OCI-LY1 (cell line): ENCODE results near the gene ACAN.
A peak's percentile ranks its signal among the peaks of the same experiment; 100 is the strongest.

ENCODE experiments used
- H2AFZ ChIP-seq: fragments of 200-600 bp; sonication (generic), shearing (Covaris generic); 2 replicates; pipeline ENCODE4 v1.6.0; 2014; ENCODE audit warnings: antibody characterized with exemption, mild to moderate bottlenecking, low read length
- H3F3A ChIP-seq: fragments of 200-600 bp; sonication (generic), shearing (Covaris generic); 2 replicates; pipeline ENCODE4 v1.6.0; 2014; ENCODE audit warnings: mild to moderate bottlenecking, antibody characterized with exemption, low read length, moderate library complexity; ENCODE audit not compliant: insufficient read depth
- H3K27ac ChIP-seq: fragments of 200-600 bp; sonication (generic); 2 replicates; pipeline ENCODE4 v1.5.1; 2014; ENCODE audit warnings: low read length, mixed run types, mild to moderate bottlenecking, low read depth; ENCODE audit not compliant: poor library complexity, severe bottlenecking
- H3K27me3 ChIP-seq: fragments of 200-600 bp; sonication (generic); 2 replicates; pipeline ENCODE4 v1.6.0; 2014; ENCODE audit warnings: antibody characterized with exemption, mild to moderate bottlenecking, low read length, moderate library complexity; ENCODE audit not compliant: insufficient read depth
- H3K36me3 ChIP-seq: fragments of 200-600 bp; sonication (generic); 2 replicates; pipeline ENCODE4 v1.6.1; 2014; ENCODE audit warnings: mild to moderate bottlenecking, antibody characterized with exemption, low read length, moderate library complexity, mixed read lengths; ENCODE audit not compliant: insufficient read depth
- H3K4me1 ChIP-seq: fragments of 200-600 bp; sonication (generic); 2 replicates; pipeline ENCODE4 v1.5.1; 2014; ENCODE audit warnings: mild to moderate bottlenecking, low read length, moderate library complexity; ENCODE audit not compliant: insufficient read depth, severe bottlenecking
- H3K4me2 ChIP-seq: fragments of 200-600 bp; sonication (generic), shearing (Covaris generic); 2 replicates; pipeline ENCODE4 v1.6.1; 2014; ENCODE audit warnings: low read length
- H3K4me3 ChIP-seq: fragments of 200-600 bp; sonication (generic); 2 replicates; pipeline ENCODE4 v1.5.1; 2014; ENCODE audit warnings: low read length, low read depth, mild to moderate bottlenecking, mixed read lengths; ENCODE audit not compliant: poor library complexity, severe bottlenecking
- H3K79me2 ChIP-seq: fragments of 200-600 bp; shearing (Covaris generic); 2 replicates; pipeline ENCODE4 v1.6.1; 2016; ENCODE audit warnings: mixed run types, low read length, mixed read lengths; ENCODE audit not compliant: insufficient read depth
- H3K9ac ChIP-seq: fragments of 200-600 bp; sonication (generic), shearing (Covaris generic); 2 replicates; pipeline ENCODE4 v1.6.1; 2014; ENCODE audit warnings: mild to moderate bottlenecking, low read length, mixed read lengths
- H3K9me2 ChIP-seq: fragments of 200-600 bp; sonication (generic), shearing (Covaris generic); 2 replicates; pipeline ENCODE4 v1.6.1; 2014; ENCODE audit warnings: low read depth, mild to moderate bottlenecking, low read length, mixed read lengths
- H3K9me3 ChIP-seq: fragments of 200-600 bp; shearing (Covaris generic); 2 replicates; pipeline ENCODE4 v1.6.1; 2014; ENCODE audit warnings: low read length, mixed read lengths
- H4K20me1 ChIP-seq: fragments of 200-600 bp; sonication (generic), shearing (Covaris generic); 2 replicates; pipeline ENCODE4 v1.6.0; 2016; ENCODE audit warnings: mild to moderate bottlenecking, low read length; ENCODE audit not compliant: insufficient read depth
- CTCF ChIP-seq: fragments of 200-600 bp; sonication (generic), shearing (Covaris generic); IDR thresholded peaks from 2 replicates; pipeline ENCODE4 v1.5.1; 2017; ENCODE audit warnings: mild to moderate bottlenecking, antibody characterized with exemption, low read length, moderate library complexity, mixed read lengths
- EZH2 ChIP-seq: fragments of 200-600 bp; sonication (generic), shearing (Covaris generic); IDR thresholded peaks from 2 replicates; pipeline ENCODE4 v1.8.0; 2017; ENCODE audit warnings: borderline replicate concordance, mixed run types, mild to moderate bottlenecking, antibody characterized with exemption, low read length, moderate library complexity, mixed read lengths

ACAN gene

GRCh38 chr15:88803920-88804247 lies 648 bp downstream of the ACAN start:
- no peaks in the 10 kb centered on the region; the same call in 1 of the 2 replicates for H3K27me3 ChIP-seq
- H3F3A ChIP-seq = no peaks in the 10 kb centered on the region
- H3K9me3 ChIP-seq = no peaks in the 10 kb centered on the region
- H3K27ac ChIP-seq = no peak overlapping the region
- no peaks in the 10 kb centered on the region for H4K20me1 ChIP-seq
- H3K9ac ChIP-seq = no peak overlapping the region
- H3K4me1 ChIP-seq = no peaks in the 10 kb centered on the region
- H3K4me2 ChIP-seq = no peak overlapping the region
- no peaks in the 10 kb centered on the region for H3K9me2 ChIP-seq
- H3K36me3 ChIP-seq = no peaks in the 10 kb centered on the region
- no peak overlapping the region for H2AFZ ChIP-seq
- H3K79me2 ChIP-seq = no peaks in the 10 kb centered on the region
- no peak for TF ChIP-seq EZH2
- TF ChIP-seq CTCF = no peak
- H3K4me3 ChIP-seq = no peak overlapping the region

- Histone ChIP-seq H3K9ac (no peak overlapping the region), H2AFZ (no peak overlapping the region), H3K9me3 (no peaks in the 10 kb centered on the region), H3K27me3 (peaks cover 4% of the 10 kb centered on the region; the same call in 1 of the 2 replicates), H3K79me2 (no peaks in the 10 kb centered on the region), H3K9me2 (no peaks in the 10 kb centered on the region), H3K4me1 (no peaks in the 10 kb centered on the region), H3K27ac (no peak overlapping the region), H3K4me2 (no peak overlapping the region), H3F3A (no peaks in the 10 kb centered on the region), H4K20me1 (no peaks in the 10 kb centered on the region), H3K36me3 (no peaks in the 10 kb centered on the region), H3K4me3 (no peak overlapping the region)
- TF ChIP-seq CTCF (no peak), EZH2 (no peak)
These were observed 1.0 kb downstream of the ACAN start for GRCh38 chr15:88804257-88804656.

GRCh38 chr15:88805031-88805780 lies 2.0 kb downstream of the ACAN start:
- no peaks in the 10 kb centered on the region for H4K20me1 ChIP-seq
- H3K27me3 ChIP-seq = peaks cover 4% of the 10 kb centered on the region; the same call in 1 of the 2 replicates
- H3K9ac ChIP-seq = no peak overlapping the region
- H3K27ac ChIP-seq = no peak overlapping the region
- H3F3A ChIP-seq = no peaks in the 10 kb centered on the region
- H3K4me1 ChIP-seq = no peaks in the 10 kb centered on the region
- no peaks in the 10 kb centered on the region for H3K9me2 ChIP-seq
- no peak overlapping the region for H3K4me2 ChIP-seq
- H3K36me3 ChIP-seq = no peaks in the 10 kb centered on the region
- TF ChIP-seq CTCF (peak; percentile 48), EZH2 (no peak)
- no peak overlapping the region for H2AFZ ChIP-seq
- no peaks in the 10 kb centered on the region for H3K9me3 ChIP-seq
- H3K4me3 ChIP-seq = no peak overlapping the region
- no peaks in the 10 kb centered on the region for H3K79me2 ChIP-seq
